GM21737 (cell line): ENCODE results near the gene TICRR.

Source experiments
- ATAC-seq: cut with Tn5 transposase; IDR thresholded peaks from one replicate; pipeline ENCODE4 v1.9.1; 2021; ENCODE audit warnings: mild to moderate bottlenecking, moderate library complexity; ENCODE audit not compliant: unreplicated experiment

TICRR gene

GRCh38 chr15:89649716-89650115 lies 74.4 kb downstream of the TICRR start:
- ATAC-seq: no peak

GRCh38 chr15:89652131-89652530 lies 76.9 kb downstream of the TICRR start:
- no peak for ATAC-seq

GRCh38 chr15:89652666-89653065 lies 77.4 kb downstream of the TICRR start:
- no peak for ATAC-seq

- ATAC-seq: no peak
These were observed 78.3 kb downstream of the TICRR start for GRCh38 chr15:89653578-89653977.

GRCh38 chr15:89654301-89654761 lies 79.1 kb downstream of the TICRR start:
- no peak for ATAC-seq

- ATAC-seq: no peak
These were observed 79.9 kb downstream of the TICRR start, which contains the start of gene KIF7 for GRCh38 chr15:89654847-89655805. KIF7 (minus strand) TSS chr15:89655467; CDS start chr15:89652930, 2,537 bp downstream.

GRCh38 chr15:89656116-89656815 lies 81.0 kb downstream of the TICRR start:
- no peak for ATAC-seq

- no peak for ATAC-seq
These were observed 82.5 kb downstream of the TICRR start for GRCh38 chr15:89657686-89658200.

GRCh38 chr15:89659295-89659694 lies 84.0 kb downstream of the TICRR start:
- ATAC-seq: no peak

- no peak for ATAC-seq
These were observed 85.3 kb downstream of the TICRR start for GRCh38 chr15:89660556-89660955.

GRCh38 chr15:89662893-89663626 lies 87.8 kb downstream of the TICRR start:
- no peak for ATAC-seq

- ATAC-seq: no peak
These were observed 89.4 kb downstream of the TICRR start for GRCh38 chr15:89664441-89665350.

GRCh38 chr15:89665449-89666181 lies 90.3 kb downstream of the TICRR start:
- no peak for ATAC-seq

GRCh38 chr15:89666184-89666857 lies 91.1 kb downstream of the TICRR start:
- ATAC-seq: no peak

- no peak for ATAC-seq
These were observed 91.8 kb downstream of the TICRR start for GRCh38 chr15:89666858-89667705.

GRCh38 chr15:89667706-89667960 lies 92.4 kb downstream of the TICRR start:
- no peak for ATAC-seq

GRCh38 chr15:89668171-89668570 lies 92.9 kb downstream of the TICRR start:
- no peak for ATAC-seq

- no peak for ATAC-seq
These were observed 94.1 kb downstream of the TICRR start for GRCh38 chr15:89669309-89669865.
